ACC112 (cell line): ENCODE results near the gene PPP1R13B.

Source experiments
- H2AFZ ChIP-seq: fragments of 200-600 bp; sonication (generic); one replicate; pipeline ENCODE4 v1.6.0; 2017; ENCODE audit warnings: antibody characterized with exemption, low read length; ENCODE audit not compliant: unreplicated experiment
- H3K27ac ChIP-seq: fragments of 200-600 bp; sonication (generic); 2 replicates; pipeline ENCODE4 v1.5.1; 2014; ENCODE audit warnings: low read depth, mild to moderate bottlenecking, antibody characterized with exemption, low read length, moderate library complexity
- H3K27me3 ChIP-seq: fragments of 200-600 bp; sonication (generic); 2 replicates; pipeline ENCODE4 v1.6.1; 2014; ENCODE audit warnings: mild to moderate bottlenecking, antibody characterized with exemption, low read length, moderate library complexity, mixed read lengths; ENCODE audit not compliant: insufficient read depth
- H3K36me3 ChIP-seq: fragments of 200-600 bp; sonication (generic); 2 replicates; pipeline ENCODE4 v1.6.1; 2016; ENCODE audit warnings: mild to moderate bottlenecking, antibody characterized with exemption, low read length, moderate library complexity, mixed read lengths; ENCODE audit not compliant: insufficient read depth
- H3K4me1 ChIP-seq: fragments of 200-600 bp; sonication (generic); one replicate; pipeline ENCODE4 v1.6.1; 2016; ENCODE audit warnings: low read length, mixed read lengths; ENCODE audit not compliant: insufficient read depth, unreplicated experiment, control insufficient read depth
- H3K4me3 ChIP-seq: fragments of 200-600 bp; sonication (generic); 2 replicates; pipeline ENCODE4 v1.5.1; 2014; ENCODE audit warnings: mild to moderate bottlenecking, low read depth, low read length
- H3K79me2 ChIP-seq: fragments of 200-600 bp; sonication (generic); one replicate; pipeline ENCODE4 v1.6.0; 2016; ENCODE audit warnings: low read length; ENCODE audit not compliant: control insufficient read depth, unreplicated experiment, insufficient read depth

The PPP1R13B gene

DNA sequence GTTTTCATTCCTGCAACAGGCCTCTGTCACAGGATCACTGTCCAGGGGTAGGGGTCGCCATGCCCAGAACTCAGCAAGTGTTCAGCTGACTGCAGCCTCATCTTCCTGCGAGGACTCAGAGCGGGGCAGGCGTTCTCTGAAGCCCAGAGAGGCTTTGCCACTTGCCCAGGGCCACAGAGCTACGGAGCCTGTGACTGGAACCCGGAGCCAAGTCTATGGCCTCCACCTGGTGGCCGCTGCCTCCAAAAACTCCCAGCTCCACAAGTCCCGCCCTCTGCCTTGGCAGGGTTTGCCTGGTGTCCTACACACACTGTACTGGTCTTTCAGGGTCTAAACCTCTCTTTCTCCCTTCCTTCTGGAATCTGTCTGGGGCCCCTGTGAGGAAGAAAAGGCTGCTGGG lies 8.7 kb upstream of the PPP1R13B start:
- Histone ChIP-seq H3K27me3 (no peaks in the 10 kb centered on the region), H2AFZ (no peak overlapping the region), H3K27ac (no peak overlapping the region), H3K4me3 (no peak overlapping the region), H3K4me1 (no peaks in the 10 kb centered on the region), H3K36me3 (no peaks in the 10 kb centered on the region), H3K79me2 (no peaks in the 10 kb centered on the region)

DNA sequence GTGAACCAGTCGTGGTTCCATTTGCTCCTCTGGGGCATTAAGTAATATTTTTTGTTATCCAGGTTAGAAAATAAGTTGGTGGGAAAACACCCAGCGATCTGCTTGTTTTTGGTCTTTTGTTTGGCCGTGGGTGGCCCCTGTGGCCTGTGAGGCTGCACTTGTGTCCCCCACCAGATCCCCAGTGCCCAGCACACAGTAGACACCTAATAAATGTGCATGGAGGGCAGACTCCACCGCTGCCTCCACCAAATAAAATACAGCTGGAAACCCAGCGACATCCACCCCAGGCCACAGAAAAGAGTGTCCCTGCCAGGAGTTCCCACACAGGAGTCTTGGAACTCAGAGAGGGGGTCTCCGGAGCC lies 8.3 kb upstream of the PPP1R13B start:
- Histone ChIP-seq H3K79me2 (no peaks in the 10 kb centered on the region), H3K36me3 (no peaks in the 10 kb centered on the region), H2AFZ (no peak overlapping the region), H3K4me3 (no peak overlapping the region), H3K4me1 (no peaks in the 10 kb centered on the region), H3K27me3 (no peaks in the 10 kb centered on the region), H3K27ac (no peak overlapping the region)

DNA sequence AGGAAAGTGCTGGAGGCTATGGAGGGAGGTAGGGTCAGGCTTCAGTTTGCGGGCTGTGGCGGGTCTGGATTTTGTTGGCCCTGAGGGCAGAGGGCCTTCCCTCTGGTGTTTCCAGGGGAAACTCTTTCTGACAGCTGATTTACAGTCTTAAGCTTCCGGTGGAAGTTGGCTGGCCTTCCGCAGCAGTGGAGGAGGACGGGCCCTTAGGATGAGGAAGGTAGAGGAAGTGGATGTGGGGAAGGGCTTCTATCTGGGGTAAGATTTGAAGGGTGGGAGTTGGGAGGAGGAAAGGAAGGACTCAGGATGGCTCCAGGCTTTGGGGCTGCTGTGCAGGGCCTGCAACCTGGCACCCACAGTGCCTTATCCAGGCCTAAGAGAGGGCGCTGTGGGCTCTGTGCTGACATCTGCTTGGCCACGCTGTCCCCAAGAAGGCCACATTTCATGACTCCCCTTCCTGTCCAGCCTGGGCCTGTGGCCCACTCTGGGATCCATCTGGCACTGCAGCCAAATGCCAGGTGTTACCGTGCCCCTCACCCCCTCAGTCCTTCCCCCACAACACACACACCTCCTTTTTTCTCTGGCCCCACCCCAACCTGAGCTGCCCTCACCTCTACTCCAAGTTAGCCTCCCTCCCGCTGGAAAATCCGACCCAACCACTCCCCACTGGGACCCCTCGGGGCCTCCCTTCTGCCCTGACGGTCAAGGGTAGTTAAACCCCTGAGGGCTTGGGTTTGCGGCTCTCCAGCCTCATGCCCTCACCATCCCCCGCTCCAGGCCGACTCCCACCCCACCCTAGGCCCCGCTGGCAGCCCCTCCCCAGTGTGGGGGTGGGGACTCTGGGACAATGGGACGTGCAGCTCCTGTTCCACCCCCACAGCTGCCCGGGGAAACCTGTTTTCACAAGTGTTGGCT lies 7.7 kb upstream of the PPP1R13B start:
- Histone ChIP-seq H3K4me3 (no peak overlapping the region), H3K27ac (no peak overlapping the region), H2AFZ (no peak overlapping the region), H3K27me3 (no peaks in the 10 kb centered on the region), H3K36me3 (no peaks in the 10 kb centered on the region), H3K79me2 (no peaks in the 10 kb centered on the region), H3K4me1 (no peaks in the 10 kb centered on the region)

DNA sequence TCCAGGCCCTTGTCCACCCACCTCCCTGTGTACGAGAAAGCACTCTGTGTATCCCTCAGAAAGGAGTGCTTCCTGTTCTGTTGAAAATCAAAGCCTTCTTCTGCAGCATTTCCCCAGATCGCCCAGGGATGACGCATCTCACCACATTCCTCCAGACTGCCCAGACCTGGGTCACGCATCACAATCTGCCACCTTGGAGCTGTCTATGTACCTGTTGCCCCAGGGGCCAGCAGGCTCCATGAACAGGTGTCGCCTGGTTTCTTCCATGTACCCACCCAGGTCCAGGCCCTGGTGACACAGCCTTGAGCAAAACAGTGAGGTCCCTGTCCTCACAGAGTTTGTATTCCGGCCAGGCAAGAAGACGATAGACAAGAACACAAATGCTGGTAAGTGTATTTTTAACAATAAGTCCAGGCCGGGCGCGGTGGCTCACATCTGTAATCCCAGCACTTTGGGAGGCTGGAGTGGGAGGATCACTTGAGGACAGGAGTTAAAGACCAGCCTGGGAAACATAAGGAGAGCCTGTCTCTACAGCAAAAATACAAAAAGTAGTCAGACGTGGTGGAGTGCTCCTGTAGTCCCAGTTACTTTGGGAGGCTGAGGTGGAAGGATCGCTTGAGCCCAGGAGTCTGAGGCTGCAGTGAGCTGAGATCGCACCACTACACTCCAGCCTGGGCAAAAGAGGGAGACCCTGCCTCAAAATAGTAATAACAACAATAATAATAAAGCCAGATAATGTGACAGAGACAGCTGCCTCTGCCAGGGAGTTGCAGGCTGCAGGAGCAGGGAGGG lies 6.8 kb upstream of the PPP1R13B start:
- H3K27me3 ChIP-seq = no peaks in the 10 kb centered on the region
- no peak overlapping the region for H3K4me3 ChIP-seq
- no peak overlapping the region for H3K27ac ChIP-seq
- H3K79me2 ChIP-seq = no peaks in the 10 kb centered on the region
- H3K36me3 ChIP-seq = no peaks in the 10 kb centered on the region
- no peak overlapping the region for H2AFZ ChIP-seq
- no peaks in the 10 kb centered on the region for H3K4me1 ChIP-seq

DNA sequence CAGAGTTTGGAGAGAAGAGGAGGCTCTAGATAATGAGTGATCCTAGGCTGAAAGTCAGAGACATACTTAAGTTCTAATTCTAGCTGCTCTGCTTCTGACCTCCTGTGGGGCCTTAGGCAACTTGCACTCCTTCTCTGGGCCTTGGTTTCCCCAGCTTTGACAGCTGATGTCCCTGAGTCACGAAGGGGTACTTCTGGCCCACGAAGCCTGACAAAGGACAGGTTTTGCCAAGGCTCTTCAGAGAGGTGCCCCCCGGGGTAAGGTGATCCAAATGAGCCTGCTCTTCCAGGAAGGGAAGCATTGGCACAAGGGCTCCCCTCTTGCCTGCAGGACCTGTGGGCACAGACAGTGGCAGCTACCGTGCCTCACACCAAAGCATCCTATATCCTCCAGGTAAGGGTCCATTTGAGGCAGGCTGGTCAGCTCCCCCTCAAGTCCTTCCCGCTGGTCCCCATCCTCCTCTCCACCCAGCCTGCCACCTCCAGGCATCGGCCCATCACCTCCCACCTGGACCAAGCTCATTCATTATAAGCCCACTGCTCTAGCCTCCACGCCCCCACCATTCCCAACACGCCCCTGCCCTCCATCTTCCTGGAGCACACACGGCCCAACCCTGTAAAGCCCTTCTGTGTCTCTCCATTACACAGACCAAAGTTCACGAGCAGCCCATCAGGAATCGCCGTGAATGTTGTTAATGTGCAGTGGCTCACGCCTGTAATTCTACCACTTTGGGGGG lies 1.9 kb upstream of the PPP1R13B start:
- H3K4me3 ChIP-seq = no peak overlapping the region
- no peak overlapping the region for H3K27ac ChIP-seq
- H2AFZ ChIP-seq = no peak overlapping the region

DNA sequence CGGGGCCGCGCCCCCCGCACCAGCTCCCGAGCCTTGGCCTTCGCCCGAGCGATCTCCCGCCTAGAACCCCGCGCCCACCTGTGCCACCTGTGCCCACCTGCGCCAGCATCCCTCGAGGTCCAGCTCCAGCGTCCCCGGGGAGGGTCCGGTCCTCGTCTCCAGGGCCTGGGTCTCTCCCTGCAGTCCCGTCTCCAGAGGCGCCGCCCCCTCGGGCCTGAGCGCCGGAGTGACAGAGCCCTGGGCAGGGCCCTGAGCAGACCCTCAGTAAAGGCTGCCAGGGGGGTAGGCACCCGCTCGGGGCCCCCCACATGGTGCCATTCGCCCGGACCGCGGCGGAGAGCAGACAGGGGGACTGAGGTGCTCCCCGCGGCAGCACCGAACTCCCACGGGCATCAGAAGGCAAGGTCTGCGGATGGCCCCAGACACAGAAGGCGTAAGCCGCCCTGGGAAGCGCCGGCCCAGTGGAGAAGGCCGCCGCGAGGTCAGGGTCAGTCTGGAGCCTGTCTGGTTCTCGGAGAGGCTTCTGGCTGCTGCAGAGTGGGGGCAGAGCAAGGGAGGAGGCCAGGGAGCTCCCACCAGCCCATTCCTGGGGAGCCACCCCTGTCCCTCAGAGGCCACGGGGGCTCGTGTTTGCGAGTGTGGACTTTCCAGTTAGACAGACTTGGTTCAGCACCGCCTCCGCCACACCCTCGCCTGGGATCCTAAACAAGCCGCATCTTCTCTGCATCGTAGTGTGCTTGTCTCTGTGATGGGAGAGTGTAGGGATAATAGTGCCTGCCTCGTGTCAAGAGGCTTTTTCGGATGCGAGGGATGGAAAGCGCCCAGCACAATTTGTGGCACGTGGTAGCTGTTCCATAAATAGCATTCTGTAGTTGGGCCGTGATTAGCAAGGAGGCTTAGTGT lies 1.1 kb upstream of the PPP1R13B start:
- H3K27ac ChIP-seq = no peak overlapping the region
- H3K4me1 ChIP-seq = peaks cover 6% of the 10 kb centered on the region
- no peaks in the 10 kb centered on the region for H3K36me3 ChIP-seq
- peaks cover 15% of the 10 kb centered on the region; the same call in 1 of the 2 replicates for H3K27me3 ChIP-seq
- H2AFZ ChIP-seq = peak overlapping the region; percentile 24
- peak overlapping the region; percentile 96 for H3K4me3 ChIP-seq
- H3K79me2 ChIP-seq = no peaks in the 10 kb centered on the region

More for the DNA sequence above, 1.9 kb upstream of the PPP1R13B start:
- Histone ChIP-seq H3K4me1 (peaks cover 6% of the 10 kb centered on the region), H3K36me3 (no peaks in the 10 kb centered on the region), H3K79me2 (no peaks in the 10 kb centered on the region), H3K27me3 (peaks cover 15% of the 10 kb centered on the region; the same call in 1 of the 2 replicates)

DNA sequence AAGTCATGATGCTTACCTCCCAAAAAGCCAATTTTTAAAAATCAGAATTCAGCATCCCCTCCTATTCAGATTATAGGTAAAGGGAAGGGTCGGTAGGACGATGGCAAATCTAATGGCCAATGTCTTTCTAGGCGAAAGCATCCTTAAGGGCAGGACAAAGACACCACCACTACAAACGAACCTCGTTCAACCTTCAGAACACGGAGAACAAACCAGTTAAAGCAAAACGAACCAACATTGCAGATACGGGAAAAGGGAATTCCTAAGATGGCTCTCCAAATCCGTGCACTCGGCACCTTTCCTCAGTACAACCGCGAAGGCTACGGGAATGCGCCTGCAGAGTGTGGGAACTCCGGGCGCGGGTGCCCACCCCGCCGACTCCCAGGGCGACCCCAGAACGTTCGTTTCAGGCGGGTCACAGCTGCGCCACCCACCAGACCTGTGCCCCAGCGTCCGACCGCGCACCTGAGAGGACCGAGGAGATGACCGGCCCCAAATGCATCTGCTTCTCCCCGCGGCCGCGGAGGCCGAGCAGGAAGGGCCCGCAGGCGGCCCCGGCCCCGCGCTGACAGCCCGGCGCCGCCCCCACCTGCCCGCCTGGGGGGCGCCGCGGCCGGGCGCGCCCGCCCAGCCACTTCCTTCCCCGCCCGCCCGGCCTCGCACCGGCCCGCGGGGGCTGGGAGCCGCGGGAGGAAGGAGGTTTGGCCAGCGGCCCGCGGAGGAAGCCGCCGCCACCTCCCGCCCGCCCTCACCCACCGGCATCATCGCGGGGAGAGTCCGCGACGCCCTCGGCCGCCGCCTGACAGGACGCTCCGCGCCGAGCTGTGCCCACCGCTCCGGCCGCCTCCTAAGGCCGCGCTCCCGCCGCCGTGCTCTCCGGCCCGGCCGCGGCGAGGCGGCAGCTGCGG lies 578 bp downstream of the PPP1R13B start:
- H3K27me3 ChIP-seq = peaks cover 15% of the 10 kb centered on the region; the same call in 1 of the 2 replicates
- H2AFZ ChIP-seq = peak overlapping the region; percentile 90
- no peak overlapping the region for H3K27ac ChIP-seq
- H3K4me3 ChIP-seq = peak overlapping the region; percentile 96
- H3K79me2 ChIP-seq = no peaks in the 10 kb centered on the region
- peaks cover 6% of the 10 kb centered on the region for H3K4me1 ChIP-seq
- no peaks in the 10 kb centered on the region for H3K36me3 ChIP-seq

DNA sequence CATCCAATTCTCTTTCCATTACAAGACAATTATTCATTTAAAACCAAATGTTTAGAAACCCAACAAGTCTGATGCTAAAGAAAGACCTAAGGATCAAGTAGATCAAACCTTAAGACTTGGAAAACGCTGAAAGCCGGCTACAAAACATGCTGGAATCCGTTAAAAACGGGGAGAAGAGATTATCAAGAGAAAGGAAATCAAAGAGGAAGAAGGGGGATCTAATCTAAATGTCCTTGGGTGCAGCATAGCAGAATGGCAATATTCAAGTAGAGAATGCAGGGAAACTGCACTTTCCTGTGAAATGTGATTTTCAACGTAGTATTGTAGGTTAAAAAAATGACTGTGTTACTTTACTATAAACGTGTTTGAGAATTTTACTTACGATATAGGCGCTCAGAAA lies 1.3 kb downstream of the PPP1R13B start:
- Histone ChIP-seq H3K27ac (no peak overlapping the region), H3K4me3 (peak overlapping the region; percentile 96), H2AFZ (no peak overlapping the region), H3K36me3 (no peaks in the 10 kb centered on the region), H3K79me2 (no peaks in the 10 kb centered on the region), H3K4me1 (peaks cover 6% of the 10 kb centered on the region), H3K27me3 (peaks cover 15% of the 10 kb centered on the region; the same call in 1 of the 2 replicates)

DNA sequence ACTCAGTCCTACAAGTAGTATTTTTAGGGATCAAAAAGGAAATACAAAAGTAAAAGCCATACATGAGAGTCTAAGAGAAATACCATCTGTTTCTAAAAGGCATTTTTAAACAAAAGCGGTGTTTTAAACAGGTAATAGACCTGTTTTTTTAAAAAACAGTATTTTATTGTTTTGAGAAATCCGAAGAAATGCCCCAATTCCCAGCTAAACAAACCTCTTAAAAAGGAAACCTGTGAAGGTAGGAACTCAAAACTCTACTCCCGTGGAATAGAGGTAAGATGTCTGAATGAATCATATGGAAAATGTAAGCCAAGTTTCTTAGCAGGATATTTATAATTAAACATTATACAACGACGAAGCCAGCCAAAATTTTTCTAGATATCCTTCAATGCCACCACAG lies 2.0 kb downstream of the PPP1R13B start:
- H3K27me3 ChIP-seq = peaks cover 15% of the 10 kb centered on the region; the same call in 1 of the 2 replicates
- H2AFZ ChIP-seq = no peak overlapping the region
- H3K27ac ChIP-seq = no peak overlapping the region
- peaks cover 6% of the 10 kb centered on the region for H3K4me1 ChIP-seq
- H3K79me2 ChIP-seq = no peaks in the 10 kb centered on the region
- H3K4me3 ChIP-seq = no peak overlapping the region
- H3K36me3 ChIP-seq = no peaks in the 10 kb centered on the region
